Naive thymus-derived CD8-positive, alpha-beta T cell (primary cell): Measurements from ENCODE around the gene C6. TPM values are rescaled to one million over a fixed set of nuclear protein-coding genes. Genes with fewer than 3 reads are reported as not detected.
"Not testable (repeated sequence)": the region's sequence is repeated elsewhere in the genome, so short reads cannot be mapped to it uniquely, and the experiment has no call there.

Experiments
- ATAC-seq, 2 donors: fragments of 150-1000 bp; cut with Tn5 transposase in 1 of 2; sonication (Bioruptor Pico), chemical (Tn5 transposase) in 1 of 2; 1 replicate in 1 of 2; 2 replicates in 1 of 2; pipeline ENCODE4 v1.10.0; 2021; ENCODE audit warnings: mild to moderate bottlenecking in 2 of 2, moderate library complexity in 2 of 2
- POLR2A ChIA-PET: fragments of 350-600 bp; sonication (Branson Sonifier 250); formaldehyde crosslinking; loops from one replicate; lab custom pipeline; 2021; ENCODE audit warnings: antibody characterized with exemption; lab: Charles Lee
- DNase-seq, 10 donors: peaks; one replicate each; pipeline versions ENCODE4 v3.0.0 to v3.0.0-alpha.2; 2020 to 2022
- H3K27ac Mint-ChIP-seq, 10 donors: one replicate each; pipeline ENCODE4 v1.8.0; 2020 to 2022; ENCODE audit warnings: mild to moderate bottlenecking in 10 of 10, mixed read lengths in 10 of 10, moderate library complexity in 4 of 10, inconsistent platforms in 1 of 10
- H3K27me3 Mint-ChIP-seq, 5 donors: one replicate each; pipeline ENCODE4 v1.8.0; 2021 to 2022; ENCODE audit warnings: mixed read lengths in 5 of 5
- H3K36me3 Mint-ChIP-seq, 3 donors: one replicate each; pipeline ENCODE4 v1.8.0; 2020 to 2022; ENCODE audit warnings: mixed read lengths in 3 of 3, mild to moderate bottlenecking in 2 of 3, inconsistent platforms in 1 of 3
- H3K4me1 Mint-ChIP-seq, 4 donors: one replicate each; pipeline ENCODE4 v1.8.0; 2021 to 2022; ENCODE audit warnings: mixed read lengths in 4 of 4
- H3K4me3 Mint-ChIP-seq, 10 donors: one replicate each; pipeline ENCODE4 v1.8.0; 2020 to 2022; ENCODE audit warnings: mild to moderate bottlenecking in 10 of 10, mixed read lengths in 10 of 10, moderate library complexity in 6 of 10, inconsistent platforms in 1 of 10
- H3K9me3 Mint-ChIP-seq, 9 donors: one replicate each; pipeline ENCODE4 v1.8.0; 2020 to 2022; ENCODE audit warnings: mixed read lengths in 9 of 9, mild to moderate bottlenecking in 3 of 9, inconsistent platforms in 1 of 9, moderate library complexity in 1 of 9
- polyA plus RNA-seq, 3 donors: library from polyadenylated mRNA; unstranded; fragments of 300-500 nt; fragmentation: Illumina TruSeq; gene quantifications; one replicate each; pipeline ENCODE4 v1.2.3, GENCODE V29; 2021
- total RNA-seq, 8 experiments: library from RNA in 2 of 8; stranded (reverse) in 2 of 8; gene quantifications; one replicate each; pipeline ENCODE4 v1.2.3 and lab custom pipeline; 2021 to 2026

C6 gene
- total and polyA plus RNA-seq, 5 experiments from 2014 or later = not detected

GRCh38 chr5:41219658-41220269 lies 6.4 kb upstream of the C6 start:
- no peaks in the 10 kb centered on the region for H3K4me1 Mint-ChIP-seq
- H3K27me3 Mint-ChIP-seq = peaks cover 0 to 3% (median 0%) of the 10 kb centered on the region in 5 donors
- no peak overlapping the region for H3K4me3 Mint-ChIP-seq
- no peak for DNase-seq
- no peak overlapping the region for H3K27ac Mint-ChIP-seq
- H3K9me3 Mint-ChIP-seq = peaks cover 0 to 13% (median 0%) of the 10 kb centered on the region in 9 donors
- POLR2A ChIA-PET = no interaction called here
- no peak for ATAC-seq
- H3K36me3 Mint-ChIP-seq = no peaks in the 10 kb centered on the region

- POLR2A ChIA-PET = no interaction called here
- ATAC-seq (no peak), DNase-seq (no peak)
- Mint-ChIP-seq H3K36me3 (no peaks in the 10 kb centered on the region), H3K4me1 (no peaks in the 10 kb centered on the region), H3K27ac (no peak overlapping the region), H3K4me3 (no peak overlapping the region), H3K27me3 (peaks cover 0 to 3% (median 0%) of the 10 kb centered on the region in 5 donors), H3K9me3 (peaks cover 0 to 13% (median 0%) of the 10 kb centered on the region in 9 donors)
Observed at GRCh38 chr5:41218929-41219657, 5.8 kb upstream of the C6 start.

GRCh38 chr5:41214182-41214581 lies 850 bp upstream of the C6 start:
- POLR2A ChIA-PET = no interaction called here
- Mint-ChIP-seq H3K4me3 (no peak overlapping the region), H3K27me3 (peaks cover 0 to 3% (median 0%) of the 10 kb centered on the region in 5 donors), H3K36me3 (no peaks in the 10 kb centered on the region), H3K27ac (no peak overlapping the region), H3K4me1 (no peaks in the 10 kb centered on the region), H3K9me3 (peaks cover 0 to 13% (median 1%) of the 10 kb centered on the region in 9 donors)
- ATAC-seq (no peak), DNase-seq (no peak)

- Mint-ChIP-seq H3K27me3 (peaks cover 0 to 3% (median 0%) of the 10 kb centered on the region in 5 donors), H3K9me3 (peaks cover 0 to 20% (median 5%) of the 10 kb centered on the region in 9 donors), H3K36me3 (no peaks in the 10 kb centered on the region), H3K4me1 (no peaks in the 10 kb centered on the region), H3K4me3 (no peak overlapping the region), H3K27ac (no peak overlapping the region)
- DNase-seq = no peak
- POLR2A ChIA-PET = no interaction called here
- no peak for ATAC-seq
Observed at GRCh38 chr5:41212935-41213334, 397 bp downstream of the C6 start.

- no peak for ATAC-seq
Observed at GRCh38 chr5:41211417-41211816, 1.9 kb downstream of the C6 start.

GRCh38 chr5:41205475-41205874 lies 7.9 kb downstream of the C6 start:
- peaks cover 0 to 24% (median 8%) of the 10 kb centered on the region in 9 donors for H3K9me3 Mint-ChIP-seq
- H3K27ac Mint-ChIP-seq, ATAC-seq, H3K4me1 Mint-ChIP-seq, H3K27me3 Mint-ChIP-seq, H3K36me3 Mint-ChIP-seq, H3K4me3 Mint-ChIP-seq, DNase-seq, POLR2A ChIA-PET: not testable (repeated sequence)

More at GRCh38 chr5:41211417-41211816, 1.9 kb downstream of the C6 start:
- Mint-ChIP-seq H3K4me3 (no peak overlapping the region), H3K27me3 (peaks cover 0 to 3% (median 0%) of the 10 kb centered on the region in 5 donors), H3K9me3 (peaks cover 0 to 23% (median 6%) of the 10 kb centered on the region in 9 donors), H3K27ac (no peak overlapping the region), H3K36me3 (no peaks in the 10 kb centered on the region), H3K4me1 (no peaks in the 10 kb centered on the region)
- DNase-seq = no peak
- POLR2A ChIA-PET = no interaction called here

- H3K36me3 Mint-ChIP-seq = no peaks in the 10 kb centered on the region
- H3K4me1 Mint-ChIP-seq = no peaks in the 10 kb centered on the region
- H3K4me3 Mint-ChIP-seq = no peak overlapping the region
- H3K27ac Mint-ChIP-seq = no peak overlapping the region
- peaks cover 0 to 27% (median 4%) of the 10 kb centered on the region in 9 donors for H3K9me3 Mint-ChIP-seq
- POLR2A ChIA-PET = no interaction called here
- ATAC-seq (no peak), DNase-seq (no peak)
- peaks cover 0 to 2% (median 0%) of the 10 kb centered on the region in 5 donors for H3K27me3 Mint-ChIP-seq
Observed at GRCh38 chr5:41203033-41203432, 10.3 kb downstream of the C6 start.

- no peak overlapping the region for H3K27ac Mint-ChIP-seq
- H3K4me1 Mint-ChIP-seq = no peaks in the 10 kb centered on the region
- peaks cover 0 to 2% (median 0%) of the 10 kb centered on the region in 5 donors for H3K27me3 Mint-ChIP-seq
- H3K4me3 Mint-ChIP-seq = no peak overlapping the region
- peaks cover 0 to 17% (median 2%) of the 10 kb centered on the region in 9 donors for H3K9me3 Mint-ChIP-seq
- ATAC-seq (no peak), DNase-seq (no peak)
- POLR2A ChIA-PET = no interaction called here
- H3K36me3 Mint-ChIP-seq = no peaks in the 10 kb centered on the region
Observed at GRCh38 chr5:41201082-41201772, 12.1 kb downstream of the C6 start.

- no peak overlapping the region for H3K27ac Mint-ChIP-seq
- ATAC-seq (no peak), DNase-seq (no peak)
- H3K36me3 Mint-ChIP-seq = no peaks in the 10 kb centered on the region
- H3K4me1 Mint-ChIP-seq = no peaks in the 10 kb centered on the region
- H3K9me3 Mint-ChIP-seq = peaks cover 0 to 17% (median 3%) of the 10 kb centered on the region in 9 donors
- POLR2A ChIA-PET = no interaction called here
- no peak overlapping the region for H3K4me3 Mint-ChIP-seq
- H3K27me3 Mint-ChIP-seq = peaks cover 0 to 2% (median 0%) of the 10 kb centered on the region in 5 donors
Observed at GRCh38 chr5:41200506-41200905, 12.8 kb downstream of the C6 start.

- POLR2A ChIA-PET = no interaction called here
- Mint-ChIP-seq H3K27ac (no peak overlapping the region), H3K4me1 (no peaks in the 10 kb centered on the region), H3K36me3 (no peaks in the 10 kb centered on the region), H3K9me3 (peaks cover 0 to 17% (median 0%) of the 10 kb centered on the region in 9 donors), H3K27me3 (peaks cover 0 to 2% (median 0%) of the 10 kb centered on the region in 5 donors), H3K4me3 (no peak overlapping the region)
- DNase-seq (no peak), ATAC-seq (no peak)
Observed at GRCh38 chr5:41199660-41200059, 13.7 kb downstream of the C6 start.

- no peak overlapping the region for H3K27ac Mint-ChIP-seq
- H3K9me3 Mint-ChIP-seq = peaks cover 0 to 8% (median 1%) of the 10 kb centered on the region in 9 donors
- no peaks in the 10 kb centered on the region for H3K4me1 Mint-ChIP-seq
- no peak for ATAC-seq
- no peaks in the 10 kb centered on the region for H3K27me3 Mint-ChIP-seq
- no peaks in the 10 kb centered on the region for H3K36me3 Mint-ChIP-seq
- no peak overlapping the region for H3K4me3 Mint-ChIP-seq
- POLR2A ChIA-PET = no interaction called here
- DNase-seq = no peak
Observed at GRCh38 chr5:41196197-41196596, 17.1 kb downstream of the C6 start.

GRCh38 chr5:41195228-41195627 lies 18.1 kb downstream of the C6 start:
- Mint-ChIP-seq H3K36me3 (no peaks in the 10 kb centered on the region), H3K4me1 (no peaks in the 10 kb centered on the region), H3K9me3 (peaks cover 0 to 8% (median 1%) of the 10 kb centered on the region in 9 donors), H3K27me3 (no peaks in the 10 kb centered on the region), H3K4me3 (no peak overlapping the region), H3K27ac (peak overlapping the region in 1 of 10 donors; percentile 71)
- POLR2A ChIA-PET = no interaction called here
- DNase-seq = no peak
- no peak for ATAC-seq

- DNase-seq = no peak
- Mint-ChIP-seq H3K4me1 (no peaks in the 10 kb centered on the region), H3K9me3 (peaks cover 0 to 8% (median 3%) of the 10 kb centered on the region in 9 donors), H3K36me3 (no peaks in the 10 kb centered on the region), H3K27me3 (no peaks in the 10 kb centered on the region), H3K27ac (no peak overlapping the region), H3K4me3 (no peak overlapping the region)
- no peak for ATAC-seq
- POLR2A ChIA-PET = no interaction called here
Observed at GRCh38 chr5:41194339-41194738, 19.0 kb downstream of the C6 start.
